ENCODE data around the gene KIF6. TPM values are rescaled to one million over a fixed set of nuclear protein-coding genes. Genes with fewer than 3 reads are reported as not detected.
A peak's percentile ranks its signal among the peaks of the same experiment; 100 is the strongest.

KIF6 gene, protein sequence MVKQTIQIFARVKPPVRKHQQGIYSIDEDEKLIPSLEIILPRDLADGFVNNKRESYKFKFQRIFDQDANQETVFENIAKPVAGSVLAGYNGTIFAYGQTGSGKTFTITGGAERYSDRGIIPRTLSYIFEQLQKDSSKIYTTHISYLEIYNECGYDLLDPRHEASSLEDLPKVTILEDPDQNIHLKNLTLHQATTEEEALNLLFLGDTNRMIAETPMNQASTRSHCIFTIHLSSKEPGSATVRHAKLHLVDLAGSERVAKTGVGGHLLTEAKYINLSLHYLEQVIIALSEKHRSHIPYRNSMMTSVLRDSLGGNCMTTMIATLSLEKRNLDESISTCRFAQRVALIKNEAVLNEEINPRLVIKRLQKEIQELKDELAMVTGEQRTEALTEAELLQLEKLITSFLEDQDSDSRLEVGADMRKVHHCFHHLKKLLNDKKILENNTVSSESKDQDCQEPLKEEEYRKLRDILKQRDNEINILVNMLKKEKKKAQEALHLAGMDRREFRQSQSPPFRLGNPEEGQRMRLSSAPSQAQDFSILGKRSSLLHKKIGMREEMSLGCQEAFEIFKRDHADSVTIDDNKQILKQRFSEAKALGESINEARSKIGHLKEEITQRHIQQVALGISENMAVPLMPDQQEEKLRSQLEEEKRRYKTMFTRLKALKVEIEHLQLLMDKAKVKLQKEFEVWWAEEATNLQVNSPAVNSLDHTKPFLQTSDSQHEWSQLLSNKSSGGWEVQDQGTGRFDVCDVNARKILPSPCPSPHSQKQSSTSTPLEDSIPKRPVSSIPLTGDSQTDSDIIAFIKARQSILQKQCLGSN
- total RNA-seq (ENCODE audit: low replicate concordance), result 0.08 and 0.27 TPM in 2 replicates

- peak within 1 kb of the TSS; percentile 66 for H3K4me3 ChIP-seq (ENCODE audit: low read depth, low read length)
- peak; percentile 66 for DNase-seq (ENCODE audit: low read depth)
- no peak for TF ChIP-seq CTCF (IDR thresholded peaks at IDR 0.05; ENCODE audit: insufficient read depth, low read length)
These were observed at the start of gene KIF6 for GRCh38 chr6:39724787-39725631. Gene KIF6 (minus strand): TSS chr6:39725408. CDS start chr6:39725310, 98 bp downstream.

- H3K4me3 ChIP-seq (ENCODE audit: low read depth, low read length), result no peak overlapping the region
- TF ChIP-seq CTCF (IDR thresholded peaks at IDR 0.05; ENCODE audit: insufficient read depth, low read length), result no peak
- DNase-seq (ENCODE audit: low read depth), result no peak
These were observed 48.6 kb upstream of the KIF6 start for GRCh38 chr6:39773782-39774181.

- TF ChIP-seq CTCF (IDR thresholded peaks at IDR 0.05; ENCODE audit: insufficient read depth, low read length), result no peak
- no peak overlapping the region for H3K4me3 ChIP-seq (ENCODE audit: low read depth, low read length)
- DNase-seq (ENCODE audit: low read depth), result no peak
These were observed 47.5 kb upstream of the KIF6 start for GRCh38 chr6:39772559-39773273.

GRCh38 chr6:39770446-39770845, 45.2 kb upstream of the KIF6 start:
- no peak overlapping the region for H3K4me3 ChIP-seq (ENCODE audit: low read depth, low read length)
- TF ChIP-seq CTCF (IDR thresholded peaks at IDR 0.05; ENCODE audit: insufficient read depth, low read length), result no peak
- DNase-seq (ENCODE audit: low read depth), result no peak

DNA sequence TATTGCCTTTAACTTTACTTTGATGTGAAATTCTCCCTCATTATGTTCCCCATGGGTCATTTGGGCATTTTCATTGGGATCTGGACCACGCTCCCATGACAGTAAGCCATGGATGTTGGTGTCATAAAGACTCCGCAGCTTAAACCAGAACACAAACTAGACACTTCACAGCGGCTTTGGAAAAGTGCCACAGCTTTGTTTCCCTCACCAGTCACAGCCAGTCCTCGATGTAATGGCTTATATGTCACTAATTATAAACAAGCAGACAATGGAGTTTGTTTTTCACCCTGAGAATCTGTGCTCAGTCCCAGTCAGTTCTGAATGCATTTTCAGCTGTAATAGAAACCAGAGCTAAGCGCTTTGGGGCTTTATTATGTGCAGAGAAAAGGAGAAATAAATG, 43.8 kb upstream of the KIF6 start:
- no peak for DNase-seq (ENCODE audit: low read depth)
- TF ChIP-seq CTCF (IDR thresholded peaks at IDR 0.05; ENCODE audit: insufficient read depth, low read length), result no peak
- H3K4me3 ChIP-seq (ENCODE audit: low read depth, low read length), result no peak overlapping the region

Measured in fibroblast of the aortic adventitia (primary cell).